ENCODE results near the gene MCUB.

DNA sequence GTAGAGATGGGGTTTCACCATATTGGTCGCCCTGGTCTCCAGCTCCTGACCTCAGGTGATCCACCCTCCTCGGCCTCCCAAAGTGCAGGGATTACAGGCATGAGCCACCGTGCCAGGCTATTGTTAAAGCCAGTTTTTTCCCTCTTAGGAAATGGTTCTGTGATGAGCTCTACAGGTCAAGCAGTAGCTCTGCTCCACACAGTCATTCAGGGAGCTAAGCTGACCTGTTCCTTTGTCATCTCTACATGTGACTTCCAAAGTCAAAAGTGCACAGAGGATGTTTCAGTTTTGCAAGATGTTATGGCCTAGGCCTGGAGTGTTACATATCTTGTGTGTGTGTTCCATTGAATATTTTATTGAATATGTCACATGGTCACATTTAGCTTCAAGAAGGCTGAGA lies 11.4 kb downstream of the MCUB start:
- TF ChIP-seq, protein P1, sequence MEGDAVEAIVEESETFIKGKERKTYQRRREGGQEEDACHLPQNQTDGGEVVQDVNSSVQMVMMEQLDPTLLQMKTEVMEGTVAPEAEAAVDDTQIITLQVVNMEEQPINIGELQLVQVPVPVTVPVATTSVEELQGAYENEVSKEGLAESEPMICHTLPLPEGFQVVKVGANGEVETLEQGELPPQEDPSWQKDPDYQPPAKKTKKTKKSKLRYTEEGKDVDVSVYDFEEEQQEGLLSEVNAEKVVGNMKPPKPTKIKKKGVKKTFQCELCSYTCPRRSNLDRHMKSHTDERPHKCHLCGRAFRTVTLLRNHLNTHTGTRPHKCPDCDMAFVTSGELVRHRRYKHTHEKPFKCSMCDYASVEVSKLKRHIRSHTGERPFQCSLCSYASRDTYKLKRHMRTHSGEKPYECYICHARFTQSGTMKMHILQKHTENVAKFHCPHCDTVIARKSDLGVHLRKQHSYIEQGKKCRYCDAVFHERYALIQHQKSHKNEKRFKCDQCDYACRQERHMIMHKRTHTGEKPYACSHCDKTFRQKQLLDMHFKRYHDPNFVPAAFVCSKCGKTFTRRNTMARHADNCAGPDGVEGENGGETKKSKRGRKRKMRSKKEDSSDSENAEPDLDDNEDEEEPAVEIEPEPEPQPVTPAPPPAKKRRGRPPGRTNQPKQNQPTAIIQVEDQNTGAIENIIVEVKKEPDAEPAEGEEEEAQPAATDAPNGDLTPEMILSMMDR (IDR thresholded peaks at IDR 0.05; ENCODE audit: low read length), result no peak
- TF ChIP-seq EZH2phosphoT487 (IDR thresholded peaks at IDR 0.05; ENCODE audit: low read length) (no peak), EZH2 (optimal IDR thresholded peaks at IDR 0.05; ENCODE audit: low read depth, low read length) (no peak)
